Heart right ventricle (tissue), 16 donors: ENCODE results near the gene FTH1. TPM values are rescaled to one million over a fixed set of nuclear protein-coding genes. Genes with fewer than 3 reads are reported as not detected.
A peak's percentile ranks its signal among the peaks of the same experiment; 100 is the strongest.

ENCODE experiments used
- ATAC-seq, 8 donors: fragments of 200-7000 bp; cut with Tn5 transposase; one replicate each; pipeline ENCODE4 v1.9.1; 2020; ENCODE audit warnings: mild to moderate bottlenecking in 8 of 8, moderate library complexity in 8 of 8, moderate number of reproducible peaks in 1 of 8
- DNase-seq, 2 donors: peaks; one replicate each; pipeline ENCODE4 v3.0.0-alpha.2; 2020
- H3K27ac ChIP-seq, 10 donors: fragments of 200-600 bp; sonication (generic) in 2 of 10; one replicate each; pipeline versions ENCODE4 v1.5.0 to v1.8.0; 2020 to 2022; ENCODE audit warnings: mild to moderate bottlenecking in 3 of 10
- H3K27me3 ChIP-seq, 7 donors: fragments of 200-600 bp; one replicate each; pipeline ENCODE4 v1.8.0; 2021 to 2022; ENCODE audit warnings: mild to moderate bottlenecking in 2 of 7
- H3K36me3 ChIP-seq, 9 donors: fragments of 200-600 bp; sonication (generic) in 1 of 9; one replicate each; pipeline versions ENCODE4 v1.5.0 to v1.8.0; 2020 to 2022; ENCODE audit warnings: mild to moderate bottlenecking in 2 of 9
- H3K4me1 ChIP-seq, 9 donors: fragments of 200-600 bp; sonication (generic) in 1 of 9; one replicate each; pipeline versions ENCODE4 v1.5.0 to v1.8.0; 2020 to 2022; ENCODE audit warnings: mild to moderate bottlenecking in 4 of 9
- H3K4me3 ChIP-seq, 10 donors: fragments of 200-600 bp; sonication (generic) in 2 of 10; one replicate each; pipeline versions ENCODE4 v1.5.0 to v1.8.0; 2020 to 2022; ENCODE audit warnings: mild to moderate bottlenecking in 7 of 10, moderate library complexity in 2 of 10
- H3K9me3 ChIP-seq, 11 donors: fragments of 200-600 bp in 10 of 11; sonication (generic) in 2 of 11; one replicate each; pipeline versions ENCODE4 v1.5.0 to v1.8.0; 2013 to 2022; ENCODE audit warnings: mild to moderate bottlenecking in 2 of 11, control low read depth in 1 of 11, moderate library complexity in 1 of 11
- CTCF ChIP-seq, 9 donors: fragments of 200-600 bp; sonication (generic) in 2 of 9; IDR thresholded peaks; one replicate each; pipeline versions ENCODE4 v1.5.0 to v1.8.0; 2021 to 2022; ENCODE audit warnings: antibody characterized with exemption in 9 of 9, mild to moderate bottlenecking in 5 of 9, moderate library complexity in 1 of 9
- WGBS, 2 donors: extraction: QIAGEN DNeasy Blood & Tissue Kit; methylation state at CpG; one replicate each; pipeline ENCODE4 v1.1.7; 2013; ENCODE audit warnings: inconsistent platforms in 1 of 2; 5-methylcytosine and 5-hydroxymethylcytosine counted together
- intact Hi-C, 10 donors: fragments of 100-400 bp; cut with DNase I; formaldehyde crosslinking; loops; one replicate each; pipeline versions ENCODE4 v1.11.1 to v1.14.2; 2022
- polyA plus RNA-seq, 2 donors: library from polyadenylated mRNA; stranded (reverse); fragments of 200-250 nt; gene quantifications; one replicate each; pipeline ENCODE4 v1.2.3, GENCODE V29; 2013
- total RNA-seq, 10 donors: library from RNA; stranded (reverse); fragmentation: NEBNext Ultra II Directional in 3 of 10; extraction: Animal tissue kit (Norgen Biotek cat#: 25700) in 3 of 10; gene quantifications; one replicate each; pipeline versions ENCODE4 v1.2.1 to v1.2.4, GENCODE V29; 2021 to 2023
- donor health status: Arrhythmogenic right ventricular cardiomyopathy.
- donor health status: ischemic (EF 13 %, LVEDD 7.1; RV severe dilation, severe dysfunction).
- donor health status: healthy with polysubstance abuse.
- donor health status: DM: no; HTN: yes; CAD: no.
- donor health status: DM: no; HTN: no; CAD: no.
- donor health status: ischemic (EF 25% LVEDD 6.9; RV normal size, moderate dysfunction).
- donor health status: ischemic (EF 25% LVEDD 5.7; RV mildly dilated, moderate dysfunction).
- donor health status: healthy.
- donor health status: DM: yes; HTN: yes; CAD: no.
- donor health status: Ischemic cardiomyopathy.
- donor health status: ischemic (EF 35%, LVEDD 5.7; RV mildly dilated, moderate dysfunction).
- donor health status: nonischemic (EF 11% LVEDD 7.7; RV severe dilation, severe dysfunction).
- donor health status: DM: yes; HTN: yes; CAD: no.
- donor health status: PGD.
- donor health status: ischemic (EF 29% LVEDD 5.4; RV normal size, mild dysfunction).
- donor health status: nonischemic (EF 23%, LVEDD 6.1; RV moderate dilation, normal function).

Gene FTH1
- total and polyA plus RNA-seq, 12 donors: 1,346 to 5,199 (median 2,962) TPM

- no peak for DNase-seq
- no peak overlapping the region for H3K27ac ChIP-seq
- ATAC-seq: no peak
- TF ChIP-seq CTCF (IDR thresholded peaks at IDR 0.05): no peak
- no peaks in the 10 kb centered on the region for H3K36me3 ChIP-seq
- H3K4me1 ChIP-seq: peaks cover 0 to 11% (median 0%) of the 10 kb centered on the region in 9 donors
- intact Hi-C loops: no loop called here
- H3K27me3 ChIP-seq: no peaks in the 10 kb centered on the region
- H3K4me3 ChIP-seq: no peak overlapping the region
- whole genome bisulfite sequencing, 2 donors: 90 to 94% methylated on average over 5 of the region's 5 CpGs
- peaks cover 0 to 31% (median 0%) of the 10 kb centered on the region in 11 donors for H3K9me3 ChIP-seq
These were observed 18.4 kb upstream of the FTH1 start for GRCh38 chr11:61985869-61986268.

- no peaks in the 10 kb centered on the region for H3K36me3 ChIP-seq
- ATAC-seq (peak in 7 of 8 donors; percentile 36 to 85 (median 68)), DNase-seq (no peak)
- peaks cover 0 to 16% (median 0%) of the 10 kb centered on the region in 11 donors for H3K9me3 ChIP-seq
- 92 to 93% methylated on average over 1 of the region's 1 CpG for WGBS, 2 donors
- H3K4me3 ChIP-seq: no peak overlapping the region
- H3K27me3 ChIP-seq: no peaks in the 10 kb centered on the region
- peaks cover 7 to 22% (median 9%) of the 10 kb centered on the region in 9 donors for H3K4me1 ChIP-seq
- H3K27ac ChIP-seq: peak overlapping the region in 4 of 10 donors; percentile 24 to 47 (median 32)
- intact Hi-C loops: no loop called here
- no peak for TF ChIP-seq CTCF (IDR thresholded peaks at IDR 0.05)
These were observed 16.0 kb upstream of the FTH1 start for GRCh38 chr11:61983419-61983818.

- intact Hi-C loops: no loop called here
- H3K9me3 ChIP-seq: no peaks in the 10 kb centered on the region
- H3K27ac ChIP-seq: no peak overlapping the region
- no peak for TF ChIP-seq CTCF (IDR thresholded peaks at IDR 0.05)
- H3K36me3 ChIP-seq: no peaks in the 10 kb centered on the region
- DNase-seq (no peak), ATAC-seq (no peak)
- no peak overlapping the region for H3K4me3 ChIP-seq
- H3K4me1 ChIP-seq: peaks cover 10 to 37% (median 27%) of the 10 kb centered on the region in 9 donors
- H3K27me3 ChIP-seq: no peaks in the 10 kb centered on the region
- whole genome bisulfite sequencing, 2 donors: 86 to 87% methylated on average over 10 of the region's 10 CpGs
These were observed 13.5 kb upstream of the FTH1 start for GRCh38 chr11:61980783-61981541.

- peak overlapping the region; percentile 51 to 89 (median 81) for H3K27ac ChIP-seq
- 68 to 73% methylated on average over 17 of the region's 17 CpGs for WGBS, 2 donors
- intact Hi-C loops: loop anchor here in 4 of 10 donors (5.0 to 10.0 kb wide), 2 partner anchors 43 to 46 kb away; no protein-coding TSS in a partner anchor
These were observed 11.5 kb upstream of the FTH1 start for GRCh38 chr11:61978703-61979661.

More at GRCh38 chr11:61978703-61979661, 11.5 kb upstream of the FTH1 start:
- ATAC-seq: peak; percentile 30 to 85 (median 62)
- Histone ChIP-seq H3K9me3 (no peaks in the 10 kb centered on the region), H3K4me3 (no peak overlapping the region), H3K36me3 (no peaks in the 10 kb centered on the region), H3K27me3 (no peaks in the 10 kb centered on the region), H3K4me1 (peaks cover 10 to 54% (median 39%) of the 10 kb centered on the region in 9 donors)
- peak in 1 of 2 donors; percentile 36 for DNase-seq
- TF ChIP-seq CTCF (IDR thresholded peaks at IDR 0.05): no peak
